Body of pancreas (tissue), 4 donors: ENCODE data around the gene ZNF407.

Source experiments
- POLR2A ChIP-seq, 3 donors: fragments of 450-650 bp; IDR thresholded peaks; one replicate each; pipeline ENCODE4 v1.6.1; 2016; ENCODE audit warnings: antibody characterized with exemption in 3 of 3, mild to moderate bottlenecking in 2 of 3
- TF ChIP-seq, protein P1 (sequence below), 7 experiments: fragments of 450-650 bp in 4 of 7; fragments of 200-600 bp in 3 of 7; sonication (generic) in 3 of 7; IDR thresholded peaks; one replicate each; pipeline ENCODE4 v1.5.1; 2016 to 2019; ENCODE audit warnings: antibody characterized with exemption in 7 of 7

DNA sequence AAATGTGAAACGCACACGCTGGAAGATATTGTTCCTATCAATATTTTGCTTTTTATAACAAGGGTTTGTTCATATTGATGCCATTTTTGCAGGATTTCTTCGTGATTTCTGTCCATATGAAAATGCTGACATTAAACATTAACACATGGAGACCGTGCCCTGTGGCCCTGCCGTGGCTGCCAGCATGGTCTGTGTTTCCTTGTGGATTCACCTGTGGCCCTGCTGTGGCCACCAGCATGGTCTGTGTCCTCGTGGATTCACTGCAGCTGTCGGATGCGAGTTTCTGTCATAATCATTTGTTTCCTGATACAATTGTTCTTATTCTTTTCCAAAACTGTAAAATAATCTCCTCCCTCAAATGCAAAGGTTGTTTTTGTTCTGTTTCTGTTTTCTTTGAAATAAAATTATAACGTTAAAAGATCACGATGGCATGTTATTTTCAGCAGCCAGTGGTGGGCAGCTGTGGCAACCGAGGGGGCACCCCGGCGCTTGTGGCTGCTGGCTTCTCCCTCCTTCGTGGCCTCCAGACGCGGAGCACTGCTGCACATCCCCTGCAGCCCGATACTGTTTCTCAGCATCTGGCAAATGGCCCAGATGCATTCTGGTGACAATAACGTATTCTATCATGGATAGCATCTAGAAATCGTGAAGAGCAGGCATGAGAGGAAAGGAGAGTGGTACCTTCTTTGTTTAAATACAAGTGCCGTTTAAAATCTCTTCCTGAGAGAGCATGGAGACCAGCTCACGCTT, 467.8 kb downstream of the ZNF407 start:
- TF ChIP-seq, protein P1, sequence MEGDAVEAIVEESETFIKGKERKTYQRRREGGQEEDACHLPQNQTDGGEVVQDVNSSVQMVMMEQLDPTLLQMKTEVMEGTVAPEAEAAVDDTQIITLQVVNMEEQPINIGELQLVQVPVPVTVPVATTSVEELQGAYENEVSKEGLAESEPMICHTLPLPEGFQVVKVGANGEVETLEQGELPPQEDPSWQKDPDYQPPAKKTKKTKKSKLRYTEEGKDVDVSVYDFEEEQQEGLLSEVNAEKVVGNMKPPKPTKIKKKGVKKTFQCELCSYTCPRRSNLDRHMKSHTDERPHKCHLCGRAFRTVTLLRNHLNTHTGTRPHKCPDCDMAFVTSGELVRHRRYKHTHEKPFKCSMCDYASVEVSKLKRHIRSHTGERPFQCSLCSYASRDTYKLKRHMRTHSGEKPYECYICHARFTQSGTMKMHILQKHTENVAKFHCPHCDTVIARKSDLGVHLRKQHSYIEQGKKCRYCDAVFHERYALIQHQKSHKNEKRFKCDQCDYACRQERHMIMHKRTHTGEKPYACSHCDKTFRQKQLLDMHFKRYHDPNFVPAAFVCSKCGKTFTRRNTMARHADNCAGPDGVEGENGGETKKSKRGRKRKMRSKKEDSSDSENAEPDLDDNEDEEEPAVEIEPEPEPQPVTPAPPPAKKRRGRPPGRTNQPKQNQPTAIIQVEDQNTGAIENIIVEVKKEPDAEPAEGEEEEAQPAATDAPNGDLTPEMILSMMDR (IDR thresholded peaks at IDR 0.05): no peak
- no peak for TF ChIP-seq POLR2A (IDR thresholded peaks at IDR 0.05)
